Sigmoid colon (tissue), 4 donors: ENCODE measurements around the gene BTBD9.

Experiments used
- POLR2AphosphoS5 ChIP-seq, 4 donors: sonication (generic); formaldehyde crosslinking; IDR thresholded peaks; one replicate each; pipeline ENCODE4 v1.6.1; 2017; ENCODE audit warnings: antibody characterized with exemption in 4 of 4
- TF ChIP-seq, protein P1 (sequence below), 4 experiments: fragments of 450-650 bp in 3 of 4; fragments of 200-600 bp in 1 of 4; IDR thresholded peaks; one replicate each; pipeline ENCODE4 v1.5.1; 2016 to 2019; ENCODE audit warnings: antibody characterized with exemption in 4 of 4, mild to moderate bottlenecking in 3 of 4, moderate library complexity in 2 of 4

- TF ChIP-seq, protein P1, sequence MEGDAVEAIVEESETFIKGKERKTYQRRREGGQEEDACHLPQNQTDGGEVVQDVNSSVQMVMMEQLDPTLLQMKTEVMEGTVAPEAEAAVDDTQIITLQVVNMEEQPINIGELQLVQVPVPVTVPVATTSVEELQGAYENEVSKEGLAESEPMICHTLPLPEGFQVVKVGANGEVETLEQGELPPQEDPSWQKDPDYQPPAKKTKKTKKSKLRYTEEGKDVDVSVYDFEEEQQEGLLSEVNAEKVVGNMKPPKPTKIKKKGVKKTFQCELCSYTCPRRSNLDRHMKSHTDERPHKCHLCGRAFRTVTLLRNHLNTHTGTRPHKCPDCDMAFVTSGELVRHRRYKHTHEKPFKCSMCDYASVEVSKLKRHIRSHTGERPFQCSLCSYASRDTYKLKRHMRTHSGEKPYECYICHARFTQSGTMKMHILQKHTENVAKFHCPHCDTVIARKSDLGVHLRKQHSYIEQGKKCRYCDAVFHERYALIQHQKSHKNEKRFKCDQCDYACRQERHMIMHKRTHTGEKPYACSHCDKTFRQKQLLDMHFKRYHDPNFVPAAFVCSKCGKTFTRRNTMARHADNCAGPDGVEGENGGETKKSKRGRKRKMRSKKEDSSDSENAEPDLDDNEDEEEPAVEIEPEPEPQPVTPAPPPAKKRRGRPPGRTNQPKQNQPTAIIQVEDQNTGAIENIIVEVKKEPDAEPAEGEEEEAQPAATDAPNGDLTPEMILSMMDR (IDR thresholded peaks at IDR 0.05): no peak
- no peak for TF ChIP-seq POLR2AphosphoS5 (IDR thresholded peaks at IDR 0.05)
Observed at GRCh38 chr6:38233161-38233791, 406.5 kb downstream of the BTBD9 start.
